Smooth muscle cell (in vitro differentiated cells): ENCODE results near the gene SH2D3C. TPM values are rescaled to one million over a fixed set of nuclear protein-coding genes. Genes with fewer than 3 reads are reported as not detected.

Source experiments
- DNase-seq: peaks from one replicate; lab custom pipeline; 2025; ENCODE audit not compliant: unreplicated experiment; lab: John Stamatoyannopoulos, UW
- H2AFZ ChIP-seq: fragments of 200-600 bp; sonication (generic); 2 replicates; pipeline ENCODE4 v1.6.0; 2016; ENCODE audit warnings: antibody characterized with exemption, low read depth, mild to moderate bottlenecking
- H3F3A ChIP-seq: fragments of 200-600 bp; sonication (generic); 2 replicates; pipeline ENCODE4 v1.6.0; 2017; ENCODE audit warnings: antibody characterized with exemption, low read depth
- H3K27ac ChIP-seq: fragments of 200-600 bp; sonication (generic); 2 replicates; pipeline ENCODE4 v1.5.1; 2016; ENCODE audit warnings: low read depth, mild to moderate bottlenecking
- H3K27me3 ChIP-seq: fragments of 200-600 bp; sonication (generic); 2 replicates; pipeline ENCODE4 v1.6.1; 2016; ENCODE audit warnings: low read depth, mild to moderate bottlenecking
- H3K36me3 ChIP-seq: fragments of 200-600 bp; sonication (generic); 2 replicates; pipeline ENCODE4 v1.5.1; 2016; ENCODE audit warnings: low read depth
- H3K4me1 ChIP-seq: fragments of 200-600 bp; sonication (generic); 2 replicates; pipeline ENCODE4 v1.5.1; 2016; ENCODE audit warnings: low read depth
- H3K4me2 ChIP-seq: fragments of 200-600 bp; sonication (generic); 2 replicates; pipeline ENCODE4 v1.6.0; 2016; ENCODE audit warnings: mild to moderate bottlenecking
- H3K4me3 ChIP-seq: fragments of 200-600 bp; sonication (generic); 2 replicates; pipeline ENCODE4 v1.5.1; 2016; ENCODE audit warnings: mild to moderate bottlenecking
- H3K79me2 ChIP-seq: fragments of 200-600 bp; sonication (generic); 2 replicates; pipeline ENCODE4 v1.6.0; 2016; ENCODE audit warnings: low read depth, mild to moderate bottlenecking
- H3K9ac ChIP-seq: fragments of 200-600 bp; sonication (generic); 2 replicates; pipeline ENCODE4 v1.6.0; 2016; ENCODE audit warnings: low read depth
- H3K9me3 ChIP-seq: fragments of 200-600 bp; sonication (generic); replicated peaks from 2 replicates; pipeline ENCODE4 v1.5.1; 2016; ENCODE audit warnings: low read depth
- H4K20me1 ChIP-seq: fragments of 200-600 bp; sonication (generic); 2 replicates; pipeline ENCODE4 v1.6.0; 2016; ENCODE audit warnings: low read depth
- CTCF ChIP-seq: fragments of 200-600 bp; sonication (generic); IDR thresholded peaks from 2 replicates; pipeline ENCODE4 v1.5.1; 2017; ENCODE audit warnings: borderline replicate concordance, mild to moderate bottlenecking, antibody characterized with exemption; ENCODE audit not compliant: insufficient read depth, poor library complexity, severe bottlenecking
- WGBS: methylation state at CpG from one replicate; pipeline ENCODE4 v1.1.7; 2016; ENCODE audit warnings: low lambda C conversion rate; 5-methylcytosine and 5-hydroxymethylcytosine counted together
- polyA plus RNA-seq: library from polyadenylated mRNA; unstranded; fragments of >200 nt; fragmentation: Nextera tagmentation; extraction: Ambion mirVana; gene quantifications from 2 replicates; pipeline ENCODE4 v1.2.1, GENCODE V29; 2016
- total RNA-seq: library from RNA; depleted of rRNA; stranded (reverse); fragments of >200 nt; gene quantifications from 2 replicates; pipeline ENCODE4 v1.2.3, GENCODE V29; 2014

SH2D3C gene
- total and polyA plus RNA-seq, 2 experiments from 2014 or later = 0.54 TPM; not detected in 1

- Histone ChIP-seq H2AFZ (no peak overlapping the region), H3K27me3 (no peaks in the 10 kb centered on the region)
Observed at GRCh38 chr9:127712867-127713266, 65.6 kb downstream of the SH2D3C start.

GRCh38 chr9:127712371-127712770, 66.1 kb downstream of the SH2D3C start:
- Histone ChIP-seq H3K4me3 (no peak overlapping the region), H2AFZ (no peak overlapping the region), H3K9me3 (no peaks in the 10 kb centered on the region), H3K79me2 (no peaks in the 10 kb centered on the region), H3K36me3 (no peaks in the 10 kb centered on the region), H3K4me1 (peaks cover 11% of the 10 kb centered on the region), H3K4me2 (no peak overlapping the region), H3K27ac (no peak overlapping the region), H3K9ac (no peak overlapping the region), H4K20me1 (no peaks in the 10 kb centered on the region), H3F3A (no peaks in the 10 kb centered on the region), H3K27me3 (no peaks in the 10 kb centered on the region)
- no peak for DNase-seq
- no peak for TF ChIP-seq CTCF
- WGBS = 85% methylated on average over 11 of the region's 11 CpGs

More at GRCh38 chr9:127712867-127713266, 65.6 kb downstream of the SH2D3C start:
- H3K79me2 ChIP-seq = no peaks in the 10 kb centered on the region
- no peak overlapping the region for H3K4me2 ChIP-seq
- DNase-seq = no peak
- H3K4me3 ChIP-seq = no peak overlapping the region
- no peak for TF ChIP-seq CTCF
- no peaks in the 10 kb centered on the region for H4K20me1 ChIP-seq
- 98% methylated on average over 10 of the region's 10 CpGs for WGBS
- no peaks in the 10 kb centered on the region for H3F3A ChIP-seq
- H3K9me3 ChIP-seq = no peaks in the 10 kb centered on the region
- H3K9ac ChIP-seq = no peak overlapping the region
- H3K4me1 ChIP-seq = peaks cover 11% of the 10 kb centered on the region
- no peaks in the 10 kb centered on the region for H3K36me3 ChIP-seq
- no peak overlapping the region for H3K27ac ChIP-seq

- Histone ChIP-seq H3K4me3 (no peak overlapping the region), H3K27ac (no peak overlapping the region), H3K36me3 (no peaks in the 10 kb centered on the region), H3K27me3 (no peaks in the 10 kb centered on the region), H3F3A (no peaks in the 10 kb centered on the region), H3K79me2 (no peaks in the 10 kb centered on the region), H4K20me1 (no peaks in the 10 kb centered on the region), H3K4me2 (no peak overlapping the region), H2AFZ (no peak overlapping the region), H3K4me1 (peaks cover 11% of the 10 kb centered on the region), H3K9me3 (no peaks in the 10 kb centered on the region), H3K9ac (no peak overlapping the region)
- TF ChIP-seq CTCF = no peak
- DNase-seq = no peak
- WGBS = 81% methylated on average over 11 of the region's 11 CpGs
Observed at GRCh38 chr9:127711831-127712274, 66.6 kb downstream of the SH2D3C start.

GRCh38 chr9:127711226-127711701, 67.2 kb downstream of the SH2D3C start:
- H3K27me3 ChIP-seq = no peaks in the 10 kb centered on the region
- H3K36me3 ChIP-seq = no peaks in the 10 kb centered on the region
- H3K4me3 ChIP-seq = no peak overlapping the region
- TF ChIP-seq CTCF = no peak
- no peak overlapping the region for H3K4me2 ChIP-seq
- H3K27ac ChIP-seq = no peak overlapping the region
- no peak for DNase-seq
- H3F3A ChIP-seq = no peaks in the 10 kb centered on the region
- H3K9me3 ChIP-seq = no peaks in the 10 kb centered on the region
- no peak overlapping the region for H2AFZ ChIP-seq
- no peaks in the 10 kb centered on the region for H3K79me2 ChIP-seq
- H3K9ac ChIP-seq = no peak overlapping the region
- no peaks in the 10 kb centered on the region for H4K20me1 ChIP-seq
- H3K4me1 ChIP-seq = peaks cover 11% of the 10 kb centered on the region
- WGBS = 96% methylated on average over 9 of the region's 9 CpGs
